ENCODE results near the gene PRDM16.

- TF ChIP-seq CTCF (IDR thresholded peaks at IDR 0.05) (no peak), POLR2A (IDR thresholded peaks at IDR 0.05) (no peak)
These were observed 17.4 kb downstream of the PRDM16 start for GRCh38 chr1:3086272-3086974.

All from testis (tissue), 2 donors.